T-cell (primary cell): ENCODE results near the gene LPAR6. TPM values are rescaled to one million over a fixed set of nuclear protein-coding genes. Genes with fewer than 3 reads are reported as not detected.

Experiments
- ATAC-seq, 4 experiments: fragments of 200-7000 bp in 3 of 4; fragments of 150-1000 bp in 1 of 4; cut with Tn5 transposase; replicated peaks in 1 of 4; 1 replicate in 3 of 4; 2 replicates in 1 of 4; pipeline ENCODE4 v1.10.0; 2021; ENCODE audit warnings: moderate library complexity in 3 of 4, mild to moderate bottlenecking in 2 of 4, moderate number of reproducible peaks in 1 of 4
- CTCF ChIA-PET, 2 donors: fragments of 300-600 bp; sonication (Branson Sonifier 250); formaldehyde crosslinking; loops; one replicate each; lab custom pipeline; 2022; ENCODE audit warnings: antibody characterized with exemption in 2 of 2; lab: Charles Lee
- POLR2A ChIA-PET, 2 donors: fragments of 300-600 bp; sonication (Branson Sonifier 250); formaldehyde crosslinking; loops; one replicate each; lab custom pipeline; 2022; ENCODE audit warnings: antibody characterized with exemption in 2 of 2; lab: Charles Lee
- DNase-seq, 35 experiments: peaks; one replicate each; pipeline versions ENCODE4 v3.0.0 to v3.0.0-alpha.2; 2013 to 2023
- H3K27ac ChIP-seq: one replicate; pipeline ENCODE4 v1.5.1; 2013; ENCODE audit warnings: low read length
- H3K27me3 ChIP-seq, 2 experiments: replicated peaks in 1 of 2; 1 replicate in 1 of 2; 2 replicates in 1 of 2; pipeline versions ENCODE4 v1.6.1 to v1.7.0; 2013; ENCODE audit warnings: low read length in 1 of 2, mixed read lengths in 1 of 2; ENCODE audit not compliant: control insufficient read depth in 2 of 2, insufficient read depth in 2 of 2; ENCODE audit errors: extremely low read depth in 1 of 2
- H3K36me3 ChIP-seq, 2 donors: 1 replicate in 1 of 2; 2 replicates in 1 of 2; pipeline versions ENCODE4 v1.6.1 to v1.7.0; 2013; ENCODE audit warnings: low read length in 1 of 2; ENCODE audit not compliant: control insufficient read depth in 2 of 2, insufficient read depth in 1 of 2; ENCODE audit errors: extremely low read depth in 1 of 2
- H3K4me1 ChIP-seq, 2 experiments: 1 replicate in 1 of 2; 2 replicates in 1 of 2; pipeline versions ENCODE4 v1.6.1 to v1.7.0; 2013; ENCODE audit warnings: low read length in 2 of 2, mixed read lengths in 1 of 2; ENCODE audit not compliant: insufficient read depth in 2 of 2, control insufficient read depth in 1 of 2; ENCODE audit errors: extremely low read depth in 1 of 2
- H3K4me3 ChIP-seq, 2 donors: 1 replicate in 1 of 2; 2 replicates in 1 of 2; pipeline versions ENCODE4 v1.5.1 to v1.7.0; 2013; ENCODE audit warnings: mild to moderate bottlenecking in 2 of 2, low read length in 1 of 2, moderate library complexity in 1 of 2; ENCODE audit not compliant: control insufficient read depth in 1 of 2; ENCODE audit errors: extremely low read depth in 1 of 2
- H3K9me3 ChIP-seq: 2 replicates; pipeline ENCODE4 v1.7.0; 2013
- H3K27ac Mint-ChIP-seq, 2 donors: one replicate each; pipeline ENCODE4 v1.8.0; 2020 to 2021; ENCODE audit warnings: mild to moderate bottlenecking in 2 of 2, mixed read lengths in 2 of 2
- H3K27me3 Mint-ChIP-seq, 2 donors: one replicate each; pipeline ENCODE4 v1.8.0; 2021 to 2022; ENCODE audit warnings: mixed read lengths in 2 of 2
- H3K36me3 Mint-ChIP-seq: one replicate; pipeline ENCODE4 v1.8.0; 2021; ENCODE audit warnings: mixed read lengths
- H3K4me1 Mint-ChIP-seq, 3 donors: one replicate each; pipeline ENCODE4 v1.8.0; 2020 to 2022; ENCODE audit warnings: mixed read lengths in 3 of 3, mild to moderate bottlenecking in 1 of 3
- H3K4me3 Mint-ChIP-seq, 3 donors: one replicate each; pipeline ENCODE4 v1.8.0; 2020 to 2022; ENCODE audit warnings: mild to moderate bottlenecking in 3 of 3, mixed read lengths in 3 of 3, moderate library complexity in 3 of 3
- H3K9me3 Mint-ChIP-seq, 3 donors: one replicate each; pipeline ENCODE4 v1.8.0; 2020 to 2022; ENCODE audit warnings: mixed read lengths in 3 of 3
- WGBS: methylation state at CpG from one replicate; pipeline ENCODE4 v1.1.5; 2013; ENCODE audit warnings: missing lambda C conversion rate; ENCODE audit not compliant: insufficient coverage; 5-methylcytosine and 5-hydroxymethylcytosine counted together
- total RNA-seq, 35 experiments: library from RNA in 6 of 35; stranded (reverse) in 6 of 35; fragments of 120-200 nt in 1 of 35; gene quantifications; one replicate each; pipeline versions ENCODE4 v1.2.1 to v1.2.4 and lab custom pipeline; 2013 to 2026

The LPAR6 gene
- total RNA-seq, 5 donors from 2014 or later (not counting 1 experiment from before 2014, with no cell fraction given), result 36.0 to 93.5 (median 62.7) TPM

DNA sequence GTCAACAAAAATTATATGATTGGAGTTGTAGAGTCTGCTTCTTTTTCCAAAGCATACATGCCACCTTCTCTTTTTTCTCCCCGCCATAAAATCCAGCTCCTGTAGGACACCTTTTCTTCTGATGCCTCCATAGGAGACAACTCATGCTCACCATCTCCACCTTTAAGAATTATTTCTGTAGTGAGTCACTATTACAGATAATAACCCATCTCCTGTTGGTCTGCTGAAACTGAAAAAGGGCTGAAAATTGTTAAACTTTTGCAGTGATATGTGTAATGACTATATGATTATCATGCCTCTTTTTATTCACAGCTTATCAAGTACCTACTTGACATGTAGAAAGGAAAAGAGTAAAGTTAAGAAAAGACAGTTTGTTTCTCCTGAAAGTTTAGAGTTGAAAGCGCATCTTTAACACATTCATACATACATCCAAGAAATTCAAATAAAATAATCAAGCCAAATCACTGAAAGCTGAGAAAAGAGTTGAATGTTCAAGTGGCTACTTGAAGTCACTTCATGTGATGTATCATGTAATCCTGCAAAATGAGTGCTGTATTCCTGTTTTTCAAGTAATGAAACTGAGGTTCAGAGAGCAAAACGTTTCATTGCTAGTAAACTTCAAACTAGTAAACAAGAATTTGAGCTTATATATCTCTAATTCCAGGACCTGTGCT is 35.5 kb upstream of the LPAR6 start:
- peak overlapping the region; percentile 71 to 82 for H3K27ac Mint-ChIP-seq
- H3K27ac ChIP-seq, result no peak overlapping the region

DNA sequence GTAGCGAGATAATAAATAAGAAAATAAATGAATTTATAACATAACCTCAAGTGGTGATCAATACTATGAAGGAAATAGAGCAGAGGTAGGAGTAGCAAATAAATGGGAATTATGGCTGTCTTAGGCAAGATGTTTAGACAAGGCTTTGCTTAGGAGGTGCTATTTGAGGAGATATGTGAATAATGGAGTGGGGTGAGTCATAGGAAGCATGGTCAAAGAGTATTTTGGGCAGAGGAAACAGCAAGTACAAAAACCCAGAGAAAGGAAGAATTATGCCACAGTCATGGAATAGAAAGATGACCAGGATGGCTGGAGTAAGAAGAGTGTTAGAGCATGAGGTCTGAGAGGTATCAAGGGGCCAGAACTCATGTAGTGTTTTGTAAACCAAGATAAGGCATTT is 33.6 kb upstream of the LPAR6 start:
- CTCF ChIA-PET, result no interaction called here
- no peak for ATAC-seq

More for the DNA sequence above, 35.5 kb upstream of the LPAR6 start:
- ATAC-seq, result no peak
- DNase-seq, result no peak
- Mint-ChIP-seq H3K9me3 (peaks cover 9 to 23% (median 13%) of the 10 kb centered on the region in 3 donors), H3K36me3 (peaks cover 27% of the 10 kb centered on the region), H3K4me3 (peak overlapping the region in 2 of 3 donors; percentile 60 to 65), H3K27me3 (no peaks in the 10 kb centered on the region), H3K4me1 (peaks cover 7 to 47% (median 37%) of the 10 kb centered on the region in 3 donors)
- Histone ChIP-seq H3K9me3 (no peaks in the 10 kb centered on the region), H3K4me1 (peaks cover 2 to 8% of the 10 kb centered on the region in 2 experiments), H3K36me3 (peaks cover 0 to 2% of the 10 kb centered on the region in 2 donors), H3K27me3 (no peaks in the 10 kb centered on the region), H3K4me3 (no peak overlapping the region)
- CTCF ChIA-PET, result interaction anchor here in 1 of 2 donors (0.7 kb wide), 1 partner anchor 26 kb away, joined by 3 read pairs; no protein-coding TSS in a partner anchor
- WGBS, result no CpG with 5 or more reads among the region's 3 CpGs
- POLR2A ChIA-PET, result no interaction called here

DNA sequence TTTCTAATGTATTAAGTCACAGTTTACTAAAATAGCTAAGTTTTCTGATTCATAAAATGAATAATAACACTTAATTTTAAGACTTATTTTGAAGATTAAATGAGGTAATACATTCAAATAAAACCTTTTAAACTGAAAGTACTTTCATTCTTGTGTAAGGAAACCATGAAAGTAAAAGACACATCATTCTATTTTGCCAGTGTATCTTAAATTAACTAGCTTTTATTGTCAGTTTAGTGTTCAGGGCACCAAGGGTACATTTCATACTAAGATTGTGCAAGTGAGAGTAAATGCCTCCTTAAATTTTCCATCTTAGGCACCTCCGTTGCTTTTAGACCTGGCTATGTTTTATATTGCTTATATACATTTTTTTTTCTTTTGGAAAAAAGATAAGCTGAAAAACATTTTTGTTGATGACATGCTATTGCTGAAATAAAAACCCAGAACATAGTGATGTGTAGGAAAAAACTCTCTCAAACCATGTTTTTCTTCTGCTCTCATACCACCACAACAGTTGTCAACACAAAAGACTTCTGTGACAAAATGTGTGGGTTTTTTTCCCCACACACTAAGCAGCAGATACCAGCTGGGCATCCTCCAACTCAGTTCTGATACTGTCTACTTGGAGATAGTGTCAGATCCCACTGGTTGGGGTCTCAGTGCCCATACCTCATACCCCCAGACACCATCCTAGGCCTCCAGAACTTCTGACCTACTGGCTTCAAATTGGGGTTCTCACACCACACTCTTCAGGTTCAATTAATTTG is 30.7 kb upstream of the LPAR6 start:
- H3K27ac Mint-ChIP-seq, result peak overlapping the region; percentile 62 to 85
- H3K9me3 ChIP-seq, result no peaks in the 10 kb centered on the region
- no peaks in the 10 kb centered on the region for H3K9me3 Mint-ChIP-seq
- no CpG with 5 or more reads among the region's 1 CpG for WGBS
- POLR2A ChIA-PET, result interaction anchor here (0.6 to 1.1 kb wide), 6 partner anchors 12 to 346 kb away, joined by 3 to 11 read pairs (median 3); no protein-coding TSS in a partner anchor
- peaks cover 2 to 8% of the 10 kb centered on the region in 2 experiments for H3K4me1 ChIP-seq
- H3K4me3 Mint-ChIP-seq, result peak overlapping the region in 2 of 3 donors; percentile 42 to 57
- no peak overlapping the region for H3K27ac ChIP-seq
- CTCF ChIA-PET, result interaction anchor here (0.5 to 0.8 kb wide), 6 partner anchors 11 to 305 kb away, joined by 3 to 4 read pairs (median 3); no protein-coding TSS in a partner anchor
- no peaks in the 10 kb centered on the region for H3K36me3 ChIP-seq
- no peak for ATAC-seq
- H3K27me3 ChIP-seq, result no peaks in the 10 kb centered on the region
- no peak overlapping the region for H3K4me3 ChIP-seq
- H3K27me3 Mint-ChIP-seq, result no peaks in the 10 kb centered on the region
- H3K4me1 Mint-ChIP-seq, result peaks cover 16 to 36% (median 28%) of the 10 kb centered on the region in 3 donors
- peak in 1 of 35 experiments; percentile 11 for DNase-seq
- H3K36me3 Mint-ChIP-seq, result peaks cover 5% of the 10 kb centered on the region

More for the DNA sequence above, 33.6 kb upstream of the LPAR6 start:
- peaks cover 2 to 8% of the 10 kb centered on the region in 2 experiments for H3K4me1 ChIP-seq
- H3K27ac Mint-ChIP-seq, result no peak overlapping the region
- H3K36me3 Mint-ChIP-seq, result peaks cover 10% of the 10 kb centered on the region
- no peak for DNase-seq
- peaks cover 7 to 43% (median 38%) of the 10 kb centered on the region in 3 donors for H3K4me1 Mint-ChIP-seq
- WGBS, result no CpG with 5 or more reads among the region's 1 CpG
- no peaks in the 10 kb centered on the region for H3K9me3 ChIP-seq
- peaks cover 5 to 12% (median 10%) of the 10 kb centered on the region in 3 donors for H3K9me3 Mint-ChIP-seq
- no peaks in the 10 kb centered on the region for H3K27me3 Mint-ChIP-seq
- no peak overlapping the region for H3K4me3 ChIP-seq
- H3K4me3 Mint-ChIP-seq, result no peak overlapping the region
- H3K27me3 ChIP-seq, result no peaks in the 10 kb centered on the region
- H3K27ac ChIP-seq, result no peak overlapping the region
- H3K36me3 ChIP-seq, result no peaks in the 10 kb centered on the region
- POLR2A ChIA-PET, result interaction anchor here in 1 of 2 donors (0.6 kb wide), 2 partner anchors 174 to 990 kb away, joined by 4 to 11 read pairs; no protein-coding TSS in a partner anchor

DNA sequence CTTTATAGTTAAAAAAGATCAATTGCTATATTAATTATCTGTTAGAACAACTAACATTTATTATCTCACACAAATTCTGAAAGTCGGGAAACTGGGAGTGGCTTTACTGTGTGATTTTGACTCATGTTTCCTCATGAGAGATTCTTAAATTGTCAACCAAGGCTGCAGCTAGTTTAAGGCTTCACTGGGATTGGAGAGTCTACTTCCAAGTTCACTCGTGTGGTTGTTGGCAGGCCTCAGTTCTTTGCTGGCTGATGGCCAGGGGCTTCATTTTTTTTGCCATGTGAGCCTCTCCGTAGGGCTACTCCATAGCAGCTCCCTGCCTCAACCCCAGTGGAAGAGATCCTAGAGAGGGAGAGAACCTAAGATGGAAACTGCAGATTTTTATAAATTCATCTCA is 24.5 kb upstream of the LPAR6 start:
- Mint-ChIP-seq H3K4me3 (no peak overlapping the region), H3K36me3 (peaks cover 14% of the 10 kb centered on the region), H3K4me1 (peaks cover 35 to 52% (median 44%) of the 10 kb centered on the region in 3 donors), H3K27me3 (no peaks in the 10 kb centered on the region), H3K27ac (peak overlapping the region in 1 of 2 donors; percentile 55), H3K9me3 (no peaks in the 10 kb centered on the region)
- H3K4me3 ChIP-seq, result no peak overlapping the region
- DNase-seq (no peak), ATAC-seq (no peak)
- H3K4me1 ChIP-seq, result peaks cover under 1 to 5% of the 10 kb centered on the region in 2 experiments
- CTCF ChIA-PET, result no interaction called here
- H3K27ac ChIP-seq, result no peak overlapping the region
- no peaks in the 10 kb centered on the region for H3K9me3 ChIP-seq
- H3K36me3 ChIP-seq, result no peaks in the 10 kb centered on the region
- no peaks in the 10 kb centered on the region for H3K27me3 ChIP-seq
- WGBS, result 88% methylated on average over 1 of the region's 3 CpGs
- POLR2A ChIA-PET, result no interaction called here

DNA sequence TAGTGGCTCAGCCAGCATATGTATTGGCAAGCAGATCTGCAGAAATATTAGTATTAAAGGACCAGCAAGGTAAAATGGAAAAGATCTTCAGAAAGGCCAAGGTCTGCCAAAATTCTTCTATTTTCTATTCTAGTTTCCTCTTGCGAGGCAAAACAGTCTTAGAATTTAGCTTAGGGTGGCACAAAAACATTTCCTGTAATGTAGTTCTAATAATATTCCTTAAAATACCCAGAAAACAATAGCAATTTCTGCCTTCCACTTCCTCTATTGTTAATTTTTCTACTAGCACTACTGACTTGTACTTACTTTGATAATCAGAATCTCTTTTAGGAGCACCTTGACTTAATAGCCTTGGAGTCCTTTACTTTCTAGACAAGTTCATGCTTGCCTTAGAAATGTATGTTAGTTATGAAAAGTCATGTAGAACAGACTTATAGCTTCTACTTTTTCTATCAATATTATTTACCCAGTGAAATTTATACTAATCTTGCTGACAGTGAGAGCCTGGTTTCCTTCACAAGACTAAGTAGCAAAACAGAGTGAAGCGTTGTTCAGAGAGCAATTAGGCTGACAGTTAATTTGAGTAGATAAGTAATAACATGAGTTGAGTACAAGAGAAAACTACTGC is 23.9 kb upstream of the LPAR6 start:
- DNase-seq, result no peak
- Histone ChIP-seq H3K4me1 (peaks cover 5 to 7% of the 10 kb centered on the region in 2 experiments), H3K36me3 (no peaks in the 10 kb centered on the region), H3K27ac (peak overlapping the region; percentile 0), H3K27me3 (no peaks in the 10 kb centered on the region), H3K9me3 (no peaks in the 10 kb centered on the region), H3K4me3 (no peak overlapping the region)
- H3K4me1 Mint-ChIP-seq, result peaks cover 41 to 58% (median 50%) of the 10 kb centered on the region in 3 donors
- H3K27me3 Mint-ChIP-seq, result no peaks in the 10 kb centered on the region
- POLR2A ChIA-PET, result interaction anchor here in 1 of 2 donors (0.6 kb wide), 1 partner anchor 49 kb away, joined by 7 read pairs; no protein-coding TSS in a partner anchor
- no CpG with 5 or more reads among the region's 2 CpGs for WGBS
- CTCF ChIA-PET, result no interaction called here
- peak overlapping the region in 1 of 3 donors; percentile 34 for H3K4me3 Mint-ChIP-seq
- peaks cover 16% of the 10 kb centered on the region for H3K36me3 Mint-ChIP-seq
- ATAC-seq, result peak in 2 of 4 experiments; percentile 15 to 43
- peak overlapping the region; percentile 24 to 84 for H3K27ac Mint-ChIP-seq
- no peaks in the 10 kb centered on the region for H3K9me3 Mint-ChIP-seq
